ENCODE data around the gene OR2M3. TPM values are rescaled to one million over a fixed set of nuclear protein-coding genes. Genes with fewer than 3 reads are reported as not detected.
"Not testable (repeated sequence)": the region's sequence is repeated elsewhere in the genome, so short reads cannot be mapped to it uniquely, and the experiment has no call there.

Gene OR2M3
- polyA plus RNA-seq, 4 donors = under 0.01 TPM; not detected in 3

DNA sequence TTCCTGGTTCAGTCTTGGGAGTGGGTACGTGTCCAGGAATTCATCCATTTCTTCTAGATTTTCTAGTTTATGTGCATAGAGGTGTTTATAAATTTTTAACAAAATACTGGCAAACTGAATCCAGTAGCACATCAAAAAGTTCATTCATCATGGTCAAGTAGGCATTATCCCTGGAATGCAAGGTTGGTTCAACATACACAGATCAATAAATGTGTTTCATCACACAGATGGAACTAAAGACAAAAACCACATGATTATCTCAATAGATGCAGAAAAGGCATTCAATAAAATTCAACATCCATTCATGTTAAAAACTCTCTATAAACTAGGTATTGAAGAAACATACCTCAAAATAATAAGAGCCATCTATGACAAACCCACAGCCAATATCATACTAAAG is 62.2 kb downstream of the OR2M3 start:
- H3K4me1 ChIP-seq (ENCODE audit: control insufficient read depth in 3 of 3, insufficient read depth in 2 of 3, low read depth in 1 of 3, low read length in 2 of 3) = not testable (repeated sequence)
- 78 to 85% (median 78%) methylated on average over 1 of the region's 1 CpG for WGBS, 3 donors

More for the DNA sequence above, 62.2 kb downstream of the OR2M3 start:
- FAIRE-seq; H3K9me3 ChIP-seq (ENCODE audit: control insufficient read depth in 2 of 2, insufficient read depth in 1 of 2, low read depth in 1 of 2, low read length in 1 of 2); DNase-seq; H3K27me3 ChIP-seq (ENCODE audit: control insufficient read depth in 3 of 3, insufficient read depth in 3 of 3, low read length in 3 of 3); H3K36me3 ChIP-seq (ENCODE audit: control insufficient read depth in 3 of 3, insufficient read depth in 2 of 3, low read depth in 1 of 3, low read length in 3 of 3); H3K4me3 ChIP-seq (ENCODE audit: low read depth in 1 of 3, low read length in 3 of 3); H3K27ac ChIP-seq (ENCODE audit: low read depth in 1 of 3, low read length in 2 of 3): not testable (repeated sequence)

Other genes with a start within 250 kb of the OR2M3 start
- gene OR2L8, start 248.4 kb upstream of the OR2M3 start, polyA plus RNA-seq = not detected
- not detected for gene OR2AK2, start 232.0 kb upstream of the OR2M3 start, polyA plus RNA-seq
- gene OR2L5, start 183.6 kb upstream of the OR2M3 start, polyA plus RNA-seq = not detected
- under 1 TPM in 2 of 4 donors, not detected in 2; 0.01 to 0.53 TPM for gene OR2L2, start 167.2 kb upstream of the OR2M3 start, polyA plus RNA-seq
- gene OR2L3, start 150.4 kb upstream of the OR2M3 start, polyA plus RNA-seq = not detected
- under 1 TPM in 1 of 4 donors, not detected in 3; 0.16 TPM for gene OR2L13, start 102.1 kb upstream of the OR2M3 start, polyA plus RNA-seq
- gene OR2M5, start 52.1 kb upstream of the OR2M3 start, polyA plus RNA-seq = not detected
- not detected for gene OR2M2, start 22.4 kb upstream of the OR2M3 start, polyA plus RNA-seq
- not detected for gene OR2M4, start 34.2 kb downstream of the OR2M3 start, polyA plus RNA-seq
- not detected for gene OR2T33, start 80.7 kb downstream of the OR2M3 start, polyA plus RNA-seq
- gene OR2T12, start 106.2 kb downstream of the OR2M3 start, polyA plus RNA-seq = not detected
- not detected for gene OR2M7, start 127.3 kb downstream of the OR2M3 start, polyA plus RNA-seq
- gene OR14C36, start 151.5 kb downstream of the OR2M3 start, polyA plus RNA-seq = not detected
- gene OR2T4, start 164.4 kb downstream of the OR2M3 start, polyA plus RNA-seq = not detected
- not detected for gene OR2T6, start 178.5 kb downstream of the OR2M3 start, polyA plus RNA-seq
- gene OR2T1, start 205.8 kb downstream of the OR2M3 start, polyA plus RNA-seq = not detected
- gene OR2T2, start 248.4 kb downstream of the OR2M3 start, polyA plus RNA-seq = not detected